ENCODE data around the gene TPSAB1. TPM values are rescaled to one million over a fixed set of nuclear protein-coding genes. Genes with fewer than 3 reads are reported as not detected.

The TPSAB1 gene
- total RNA-seq, 4 donors from 2014 or later, result 39.8 to 94.6 (median 63.9) TPM

DNA sequence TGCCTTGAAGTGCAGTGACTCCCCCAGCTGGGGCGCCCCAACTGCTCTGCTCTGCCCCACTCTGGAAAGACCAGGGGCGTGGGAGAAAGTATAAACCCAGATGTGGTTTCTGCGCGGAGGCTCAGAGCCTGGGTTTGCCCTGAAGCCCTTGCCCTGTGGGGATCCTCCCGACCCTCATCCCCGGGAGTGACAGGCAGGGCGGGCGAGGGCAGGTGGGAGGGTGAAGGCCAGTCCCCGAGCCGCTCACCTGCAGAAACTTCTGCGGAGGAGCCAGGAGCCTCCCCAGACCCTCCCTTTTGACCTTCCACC lies 19.2 kb downstream of the TPSAB1 start:
- Histone ChIP-seq H3K9me3 (no peaks in the 10 kb centered on the region), H3K27me3 (peaks cover 88% of the 10 kb centered on the region), H3K36me3 (no peaks in the 10 kb centered on the region), H3K27ac (no peak overlapping the region), H3K4me3 (no peak overlapping the region), H3K4me1 (peaks cover 0 to 8% (median 0%) of the 10 kb centered on the region in 3 donors)
- WGBS, 2 donors (ENCODE audit: low coverage in 1 of 2), result no CpG with 5 or more reads among the region's 11 CpGs
- TF ChIP-seq POLR2AphosphoS5 (IDR thresholded peaks at IDR 0.05) (no peak), POLR2A (IDR thresholded peaks at IDR 0.05) (no peak), EP300 (IDR thresholded peaks at IDR 0.05) (no peak)
- TF ChIP-seq, protein P1, sequence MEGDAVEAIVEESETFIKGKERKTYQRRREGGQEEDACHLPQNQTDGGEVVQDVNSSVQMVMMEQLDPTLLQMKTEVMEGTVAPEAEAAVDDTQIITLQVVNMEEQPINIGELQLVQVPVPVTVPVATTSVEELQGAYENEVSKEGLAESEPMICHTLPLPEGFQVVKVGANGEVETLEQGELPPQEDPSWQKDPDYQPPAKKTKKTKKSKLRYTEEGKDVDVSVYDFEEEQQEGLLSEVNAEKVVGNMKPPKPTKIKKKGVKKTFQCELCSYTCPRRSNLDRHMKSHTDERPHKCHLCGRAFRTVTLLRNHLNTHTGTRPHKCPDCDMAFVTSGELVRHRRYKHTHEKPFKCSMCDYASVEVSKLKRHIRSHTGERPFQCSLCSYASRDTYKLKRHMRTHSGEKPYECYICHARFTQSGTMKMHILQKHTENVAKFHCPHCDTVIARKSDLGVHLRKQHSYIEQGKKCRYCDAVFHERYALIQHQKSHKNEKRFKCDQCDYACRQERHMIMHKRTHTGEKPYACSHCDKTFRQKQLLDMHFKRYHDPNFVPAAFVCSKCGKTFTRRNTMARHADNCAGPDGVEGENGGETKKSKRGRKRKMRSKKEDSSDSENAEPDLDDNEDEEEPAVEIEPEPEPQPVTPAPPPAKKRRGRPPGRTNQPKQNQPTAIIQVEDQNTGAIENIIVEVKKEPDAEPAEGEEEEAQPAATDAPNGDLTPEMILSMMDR (IDR thresholded peaks at IDR 0.05), result no peak
- ATAC-seq, result no peak

DNA sequence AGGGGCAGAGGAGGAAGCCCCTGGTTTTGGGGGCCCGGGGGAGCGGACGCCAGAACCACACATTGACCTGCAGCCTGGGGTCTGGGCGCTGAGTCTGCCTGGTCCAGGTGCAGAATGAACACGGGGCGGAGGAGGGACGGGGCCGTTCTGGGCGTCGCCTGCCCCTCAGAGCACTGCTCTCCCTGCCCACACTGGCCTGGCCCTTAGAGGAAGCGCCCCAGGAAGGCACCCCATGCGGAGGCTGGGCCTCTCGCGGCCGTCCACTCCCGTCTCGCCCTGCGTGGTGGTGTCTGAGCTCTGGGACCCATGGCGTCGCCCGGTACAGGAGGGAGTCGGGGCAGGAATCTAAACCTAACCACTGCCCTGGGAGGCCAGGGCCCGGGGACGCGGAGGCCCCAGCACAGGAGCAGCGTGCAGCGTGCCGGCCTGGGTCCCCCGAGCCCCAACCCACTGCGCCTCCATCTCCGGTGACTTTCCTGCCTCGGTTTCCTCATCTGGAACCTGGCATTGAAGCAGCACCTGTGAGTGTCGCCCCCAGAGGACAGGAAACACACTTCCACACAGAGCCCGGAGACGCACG lies 19.7 kb downstream of the TPSAB1 start:
- Histone ChIP-seq H3K9me3 (no peaks in the 10 kb centered on the region), H3K27ac (no peak overlapping the region), H3K36me3 (no peaks in the 10 kb centered on the region), H3K4me1 (peaks cover 0 to 8% (median 0%) of the 10 kb centered on the region in 3 donors), H3K4me3 (no peak overlapping the region), H3K27me3 (peaks cover 87% of the 10 kb centered on the region)
- no peak for ATAC-seq
- no CpG with 5 or more reads among the region's 36 CpGs for WGBS, 2 donors (ENCODE audit: low coverage in 1 of 2)
- TF ChIP-seq, protein P1 (IDR thresholded peaks at IDR 0.05), result no peak
- TF ChIP-seq POLR2AphosphoS5 (IDR thresholded peaks at IDR 0.05) (no peak), EP300 (IDR thresholded peaks at IDR 0.05) (no peak), POLR2A (IDR thresholded peaks at IDR 0.05) (no peak)

DNA sequence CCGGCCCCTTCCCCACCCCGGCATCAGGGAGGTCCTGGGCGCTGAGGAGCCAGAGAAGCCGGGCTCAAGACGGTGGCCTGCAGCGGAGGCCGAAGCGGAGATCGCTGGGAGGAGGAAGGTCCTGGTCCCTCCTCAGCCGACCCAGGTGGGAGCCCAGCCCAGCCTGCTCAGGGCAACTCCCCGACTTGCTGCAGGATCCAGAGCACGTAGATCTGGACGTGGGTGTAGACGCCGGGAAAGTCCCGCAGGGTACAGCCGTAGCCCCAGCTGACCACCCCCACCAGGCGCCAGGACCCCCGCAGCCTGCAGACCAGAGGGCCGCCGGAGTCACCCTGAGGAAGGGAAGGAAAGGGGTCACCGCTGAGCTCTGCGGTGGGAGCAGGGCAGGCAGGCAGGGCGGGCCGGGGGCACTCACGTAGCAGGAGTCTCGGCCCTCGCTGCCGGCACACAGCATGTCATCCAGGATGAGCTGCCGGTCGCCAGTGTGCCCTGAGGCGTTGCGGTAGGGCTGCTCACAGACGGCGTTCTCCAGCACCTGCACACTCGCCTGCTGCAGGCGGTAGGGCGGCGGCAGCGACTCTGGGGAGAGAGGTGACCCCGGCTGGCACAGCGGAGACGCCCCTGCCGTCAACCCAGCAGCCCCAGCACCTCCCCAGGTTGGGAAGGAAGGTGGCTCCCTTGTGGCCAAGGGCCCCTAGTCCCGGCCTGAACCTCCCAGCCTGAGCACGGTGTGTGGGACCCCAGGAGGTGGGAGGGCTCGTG lies 20.8 kb downstream of the TPSAB1 start:
- 60% methylated on average over 1 of the region's 47 CpGs; no CpG with 5 or more reads in 1 of the 2 donors for WGBS, 2 donors (ENCODE audit: low coverage in 1 of 2)
- no peak for ATAC-seq
- Histone ChIP-seq H3K36me3 (no peaks in the 10 kb centered on the region), H3K4me1 (peaks cover 0 to 8% (median 0%) of the 10 kb centered on the region in 3 donors), H3K4me3 (no peak overlapping the region), H3K9me3 (no peaks in the 10 kb centered on the region), H3K27me3 (peaks cover 88% of the 10 kb centered on the region), H3K27ac (no peak overlapping the region)
- TF ChIP-seq, protein P1 (IDR thresholded peaks at IDR 0.05), result no peak
- no peak for TF ChIP-seq POLR2AphosphoS5 (IDR thresholded peaks at IDR 0.05)
- TF ChIP-seq POLR2A (IDR thresholded peaks at IDR 0.05), result no peak
- TF ChIP-seq EP300 (IDR thresholded peaks at IDR 0.05), result no peak

DNA sequence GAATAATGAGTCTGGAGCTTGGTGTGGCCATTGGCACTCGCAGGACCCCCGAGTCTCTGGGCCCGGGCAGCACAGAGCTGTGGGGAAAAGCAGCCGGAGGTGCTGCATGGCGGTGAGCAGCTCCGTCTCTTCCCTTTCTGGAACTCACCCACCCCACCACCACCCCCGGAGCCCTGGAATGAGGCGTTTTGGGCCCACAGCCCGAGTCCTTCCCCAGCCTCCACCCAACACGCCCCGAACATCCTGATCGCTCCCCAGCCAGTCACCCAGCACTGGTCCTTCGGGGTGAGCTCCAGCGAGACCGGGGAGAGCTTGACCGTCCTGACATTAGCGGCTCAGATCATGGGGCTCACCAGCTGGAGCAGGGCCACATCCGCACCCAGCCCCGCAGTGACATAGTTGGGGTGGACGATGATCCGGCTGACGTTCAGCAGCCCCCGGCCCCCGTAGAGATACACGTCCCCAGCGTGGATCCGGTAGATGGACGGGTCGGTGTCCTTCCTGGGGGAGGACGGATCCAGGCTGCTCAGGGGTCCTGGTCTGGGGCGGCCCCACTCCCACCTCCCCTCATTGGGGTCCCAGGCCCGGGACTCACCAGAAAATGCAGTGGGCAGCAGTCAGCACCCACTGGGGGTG lies 21.8 kb downstream of the TPSAB1 start:
- WGBS, 2 donors (ENCODE audit: low coverage in 1 of 2), result 63 to 100% methylated on average over 5 to 6 of the region's 32 CpGs
- H3K36me3 ChIP-seq, result no peaks in the 10 kb centered on the region
- H3K27ac ChIP-seq, result no peak overlapping the region
- no peak for ATAC-seq
- H3K9me3 ChIP-seq, result no peaks in the 10 kb centered on the region
- peaks cover 83% of the 10 kb centered on the region for H3K27me3 ChIP-seq
- H3K4me1 ChIP-seq, result peaks cover 0 to 8% (median 0%) of the 10 kb centered on the region in 3 donors
- H3K4me3 ChIP-seq, result no peak overlapping the region
- TF ChIP-seq EP300 (IDR thresholded peaks at IDR 0.05) (no peak), POLR2AphosphoS5 (IDR thresholded peaks at IDR 0.05) (no peak)
- TF ChIP-seq, protein P1 (IDR thresholded peaks at IDR 0.05), result no peak
